ENCODE results near the gene RAMP3.

RAMP3 gene

DNA sequence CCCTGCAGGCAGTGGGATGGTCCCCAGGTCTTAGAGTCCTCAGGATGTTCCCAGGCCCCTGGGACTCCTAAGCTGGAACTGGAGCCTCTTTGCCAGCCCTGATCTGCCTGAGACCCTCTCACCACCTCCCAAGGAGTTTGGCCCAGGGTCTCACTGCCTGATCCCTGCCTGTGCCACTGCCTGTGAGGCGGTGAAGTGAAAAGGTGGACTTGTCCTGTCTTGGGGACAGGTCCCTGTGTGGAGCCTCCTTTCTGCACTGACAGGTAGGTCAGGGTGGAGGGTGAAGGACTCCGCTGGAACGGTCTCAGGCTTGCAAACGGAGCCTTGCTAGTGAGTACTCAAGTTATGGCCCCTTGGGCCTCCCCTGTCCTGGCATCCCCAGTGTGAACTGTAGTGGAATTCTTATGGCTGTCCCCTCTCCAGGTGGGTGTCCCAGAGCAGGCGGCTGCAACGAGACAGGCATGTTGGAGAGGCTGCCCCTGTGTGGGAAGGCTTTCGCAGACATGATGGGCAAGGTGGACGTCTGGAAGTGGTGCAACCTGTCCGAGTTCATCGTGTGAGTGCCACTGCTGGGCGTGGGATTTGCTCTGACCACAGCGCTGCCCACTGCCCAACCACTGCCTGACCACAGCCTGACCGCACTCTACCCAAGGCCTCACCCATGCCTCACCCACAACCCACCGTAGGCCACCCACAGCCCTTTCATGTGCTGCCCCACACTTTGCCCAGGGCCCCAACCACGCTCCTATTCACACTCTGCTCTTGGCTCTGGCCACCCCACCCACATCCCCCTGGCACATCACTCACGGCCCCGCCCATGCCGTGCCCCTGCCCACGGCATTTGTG, 19.5 kb downstream of the RAMP3 start:
- DNase-seq (ENCODE audit: extremely low spot score, insufficient read length, low read depth) (no peak), FAIRE-seq (no peak)

DNA sequence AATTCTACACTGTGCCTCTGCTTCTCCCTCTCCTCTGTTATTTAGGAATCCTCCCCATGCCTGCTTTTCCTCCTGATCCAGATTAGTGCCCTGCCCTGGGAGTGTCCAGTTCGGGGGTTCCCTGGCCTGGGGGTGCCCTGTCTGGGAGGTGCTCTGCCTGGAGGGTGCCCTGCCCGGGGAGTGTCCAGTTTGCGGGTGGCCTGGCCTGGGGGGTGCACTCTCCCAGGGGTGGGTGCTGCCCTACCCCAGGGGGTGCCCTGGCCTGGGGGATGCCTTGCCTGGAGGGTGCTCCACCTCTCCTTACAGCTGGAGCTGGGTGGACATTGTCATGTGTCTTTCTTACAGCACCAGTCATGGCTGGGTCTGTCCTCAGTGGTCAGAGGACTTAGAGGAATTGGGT, 20.2 kb downstream of the RAMP3 start:
- DNase-seq (ENCODE audit: extremely low spot score, insufficient read length, low read depth) (no peak), FAIRE-seq (no peak)

DNA sequence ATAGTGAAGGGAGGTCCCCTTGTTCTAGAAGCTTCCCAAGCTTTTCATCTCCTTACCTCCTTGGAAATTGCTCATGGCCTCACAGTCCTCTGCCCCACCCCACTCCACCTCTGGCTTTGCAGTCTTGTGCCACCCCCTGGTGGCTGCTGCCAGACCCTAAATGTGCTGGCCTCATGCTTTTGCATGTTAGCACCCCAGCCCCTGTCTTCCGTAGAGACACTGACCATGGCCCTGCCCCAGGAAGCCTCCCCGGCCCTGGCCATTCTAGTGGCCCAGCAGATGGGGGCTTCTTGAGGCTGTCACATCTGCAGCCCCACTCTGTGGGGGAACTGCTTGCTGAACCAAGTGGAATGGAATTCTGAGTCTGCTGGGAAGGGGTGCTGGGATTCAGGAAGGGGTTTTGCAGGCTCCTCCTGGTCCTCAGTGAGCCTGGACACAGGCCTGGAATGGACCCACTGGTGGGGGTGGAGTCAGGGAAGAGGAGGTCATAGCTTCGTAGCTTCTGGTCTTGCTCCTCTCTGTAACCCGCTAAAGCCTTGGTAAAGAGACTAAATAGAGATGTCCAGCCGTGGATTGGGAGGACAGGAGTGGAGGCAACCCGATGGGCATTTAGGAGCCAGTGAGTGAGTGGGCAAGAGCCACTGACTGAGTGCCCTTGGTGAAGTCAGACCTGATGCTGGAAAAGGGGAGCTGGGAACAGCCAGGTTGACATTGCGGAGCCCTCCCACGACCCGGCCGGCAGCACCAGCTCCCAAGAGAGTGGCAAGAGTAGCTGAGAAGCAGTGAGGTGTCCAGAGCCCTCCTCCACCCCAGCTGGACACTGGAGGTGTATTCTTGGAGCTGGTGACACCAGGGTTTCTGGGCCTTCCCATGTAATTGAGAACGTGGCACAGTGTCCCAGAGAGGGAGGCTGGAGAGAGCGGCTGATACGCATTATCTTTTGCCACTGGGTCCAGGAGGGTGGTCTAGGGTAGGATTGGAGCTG, 20.9 kb downstream of the RAMP3 start:
- FAIRE-seq (no peak), DNase-seq (ENCODE audit: extremely low spot score, insufficient read length, low read depth) (no peak)

DNA sequence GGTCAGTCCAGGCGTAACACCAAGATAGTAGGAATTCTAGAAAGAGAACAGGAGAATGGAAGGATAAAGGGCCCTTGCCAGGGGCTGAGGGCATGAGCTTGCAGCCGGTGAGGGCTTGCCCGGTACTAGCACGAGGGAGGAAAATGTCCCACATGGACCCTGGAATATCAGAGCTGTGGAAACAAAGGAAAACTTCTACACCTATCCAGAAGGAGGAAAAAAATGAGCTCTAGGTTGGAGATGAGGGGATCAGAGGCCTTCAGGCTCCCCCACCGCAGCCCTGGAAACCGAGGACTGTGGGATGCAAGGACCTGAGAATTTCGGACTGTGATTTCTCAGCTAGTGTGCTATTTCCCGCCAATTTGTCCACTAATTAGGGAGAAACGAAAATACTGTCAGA, 22.1 kb downstream of the RAMP3 start:
- FAIRE-seq: no peak
- DNase-seq (ENCODE audit: extremely low spot score, insufficient read length, low read depth): no peak

DNA sequence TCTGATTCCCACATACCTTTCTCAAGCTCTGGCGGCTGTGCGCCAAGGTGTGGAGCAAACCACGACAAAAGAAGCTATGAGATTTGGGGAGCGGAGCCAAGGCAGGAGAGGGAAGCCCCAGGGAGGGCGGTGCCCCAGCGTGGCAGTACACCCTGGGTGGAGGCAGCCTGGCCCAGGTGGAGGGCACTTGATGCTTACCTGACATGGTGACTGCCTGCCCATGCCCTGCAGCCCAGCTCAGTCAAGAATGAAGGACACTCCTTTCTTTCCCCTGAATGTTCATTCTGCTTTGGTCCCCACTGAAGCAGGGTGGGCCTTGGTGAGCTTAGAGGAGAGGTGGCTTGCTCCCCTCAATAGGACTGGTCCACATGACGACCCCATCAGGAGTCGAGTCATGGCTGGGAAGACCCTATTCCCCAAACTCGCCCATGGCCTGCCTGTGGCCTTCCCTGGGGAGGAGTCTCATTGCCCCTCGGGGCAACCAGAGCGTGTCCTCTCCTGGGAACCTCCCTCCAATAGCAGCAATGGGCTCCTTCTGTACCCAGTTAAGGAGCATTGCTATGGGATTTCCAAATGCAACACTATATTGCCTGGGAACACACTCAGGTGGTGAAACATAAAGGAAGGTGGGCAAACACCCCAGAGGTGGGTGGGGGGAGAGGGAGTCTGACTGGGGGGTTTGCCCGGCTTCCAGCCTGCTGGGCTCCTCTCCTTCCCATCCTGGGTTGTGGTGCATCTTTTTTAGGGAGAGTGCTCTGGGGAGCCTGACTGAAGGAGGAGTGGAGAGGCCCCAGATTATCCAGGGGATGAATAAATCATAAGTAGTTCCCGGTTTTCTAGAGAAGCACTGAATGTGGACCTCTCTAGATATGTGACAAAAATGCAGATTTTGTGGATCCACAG, 22.7 kb downstream of the RAMP3 start:
- no peak for FAIRE-seq
- DNase-seq (ENCODE audit: extremely low spot score, insufficient read length, low read depth): no peak

DNA sequence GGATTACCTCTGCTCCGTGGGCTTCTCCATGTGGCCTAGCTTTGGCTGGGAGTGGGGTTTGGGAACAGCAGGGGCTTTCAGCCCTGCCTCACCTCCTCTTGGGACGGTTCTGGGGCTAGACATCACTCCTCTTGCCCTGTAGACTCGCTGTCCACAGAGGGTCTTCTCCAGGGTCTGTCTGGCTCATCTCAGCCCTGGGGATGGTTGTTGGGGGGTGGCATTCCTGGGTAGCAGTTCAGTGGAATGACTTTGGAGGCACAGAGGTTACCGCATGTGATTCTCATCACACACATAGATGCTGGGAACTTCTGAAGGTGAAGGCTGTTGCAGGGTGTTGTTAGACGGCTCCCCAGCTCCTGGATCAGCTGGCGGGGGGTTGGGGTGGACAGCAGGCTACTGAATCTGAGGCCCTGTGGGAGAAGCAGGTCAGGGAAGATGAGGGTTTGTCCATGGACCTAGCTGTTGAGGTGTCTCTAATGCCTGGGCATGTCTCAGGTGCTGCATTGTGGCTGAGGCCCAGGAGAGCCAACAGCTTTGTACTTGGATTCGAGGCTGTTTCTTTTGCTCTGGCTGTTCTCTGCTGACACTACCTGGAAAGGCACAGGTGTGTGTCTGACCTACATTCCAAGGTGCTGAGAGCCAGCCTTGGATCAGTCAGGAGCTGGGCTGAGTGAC, 23.8 kb downstream of the RAMP3 start:
- FAIRE-seq (no peak), DNase-seq (ENCODE audit: extremely low spot score, insufficient read length, low read depth) (no peak)

DNA sequence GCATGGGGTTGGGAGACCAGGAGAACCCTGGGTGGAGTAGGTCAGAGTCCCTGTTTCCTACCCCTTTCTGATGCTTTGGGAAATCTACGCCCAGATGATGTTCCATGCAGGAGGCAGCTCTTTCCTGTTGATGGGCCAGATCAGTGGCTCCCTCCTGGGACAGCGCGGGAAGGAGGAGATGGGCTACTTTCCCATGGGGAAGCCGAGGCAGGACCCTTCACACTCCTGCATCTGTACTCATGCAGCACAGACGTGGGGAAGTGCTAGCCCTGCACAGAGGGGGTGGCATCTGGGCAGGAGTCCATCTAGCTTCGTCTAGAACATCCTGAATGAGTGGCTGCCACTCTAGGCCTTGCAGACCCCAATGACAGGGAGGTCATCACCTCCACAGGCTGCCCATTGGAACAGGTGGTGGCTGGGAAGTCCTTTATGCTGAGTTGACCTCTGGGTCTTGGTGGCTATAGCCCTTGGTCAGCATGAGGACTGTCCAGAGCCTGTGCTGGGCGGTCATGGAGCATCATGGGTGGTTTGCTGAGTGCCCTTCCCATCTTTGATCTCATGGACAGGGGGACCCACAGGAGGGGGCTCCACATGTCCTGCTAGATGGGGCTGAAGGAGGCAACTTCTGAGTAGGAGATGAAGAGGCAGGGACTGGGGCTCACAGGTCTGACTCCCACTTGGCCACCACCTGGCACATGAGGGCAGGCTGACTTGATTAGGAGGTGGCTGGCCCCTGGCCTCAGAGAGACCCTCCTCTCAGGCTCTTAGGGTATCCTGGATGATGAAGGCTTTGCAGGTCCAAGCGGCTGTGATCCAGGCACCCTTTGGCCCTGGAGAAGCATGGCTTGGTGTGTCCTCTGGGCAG, 24.6 kb downstream of the RAMP3 start:
- FAIRE-seq: no peak
- no peak for DNase-seq (ENCODE audit: extremely low spot score, insufficient read length, low read depth)

DNA sequence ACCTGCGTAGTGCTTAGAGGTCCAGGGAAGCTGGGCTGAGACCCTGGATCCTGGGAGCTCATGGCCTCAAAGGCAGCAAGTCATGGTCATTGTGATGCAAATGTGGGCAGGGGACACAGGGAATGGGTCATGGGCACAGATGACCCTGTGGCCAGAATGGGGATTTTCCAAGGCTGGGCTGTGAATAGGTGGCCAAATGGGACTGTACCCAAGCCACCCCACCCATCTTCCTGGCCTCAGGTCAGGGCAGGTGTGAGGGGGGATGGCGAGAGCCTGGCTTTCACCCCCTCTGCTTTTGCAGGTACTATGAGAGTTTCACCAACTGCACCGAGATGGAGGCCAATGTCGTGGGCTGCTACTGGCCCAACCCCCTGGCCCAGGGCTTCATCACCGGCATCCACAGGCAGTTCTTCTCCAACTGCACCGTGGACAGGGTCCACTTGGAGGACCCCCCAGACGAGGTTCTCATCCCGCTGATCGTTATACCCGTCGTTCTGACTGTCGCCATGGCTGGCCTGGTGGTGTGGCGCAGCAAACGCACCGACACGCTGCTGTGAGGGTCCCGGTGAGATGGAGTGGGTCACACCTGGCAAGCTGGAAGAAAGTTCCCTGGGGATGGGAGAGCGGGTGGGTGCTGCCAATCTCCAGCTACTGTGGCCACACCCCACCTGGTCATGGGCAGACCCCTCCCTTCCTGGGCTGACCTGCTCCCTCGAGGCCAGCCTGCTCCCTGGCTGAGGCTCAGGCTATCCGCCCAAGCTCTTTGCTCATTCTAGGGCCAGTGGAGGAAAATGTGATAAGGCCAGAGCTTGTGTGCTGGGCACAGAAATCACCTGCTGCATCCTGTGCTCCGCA, 25.5 kb downstream of the RAMP3 start:
- DNase-seq (ENCODE audit: extremely low spot score, insufficient read length, low read depth) (no peak), FAIRE-seq (no peak)

DNA sequence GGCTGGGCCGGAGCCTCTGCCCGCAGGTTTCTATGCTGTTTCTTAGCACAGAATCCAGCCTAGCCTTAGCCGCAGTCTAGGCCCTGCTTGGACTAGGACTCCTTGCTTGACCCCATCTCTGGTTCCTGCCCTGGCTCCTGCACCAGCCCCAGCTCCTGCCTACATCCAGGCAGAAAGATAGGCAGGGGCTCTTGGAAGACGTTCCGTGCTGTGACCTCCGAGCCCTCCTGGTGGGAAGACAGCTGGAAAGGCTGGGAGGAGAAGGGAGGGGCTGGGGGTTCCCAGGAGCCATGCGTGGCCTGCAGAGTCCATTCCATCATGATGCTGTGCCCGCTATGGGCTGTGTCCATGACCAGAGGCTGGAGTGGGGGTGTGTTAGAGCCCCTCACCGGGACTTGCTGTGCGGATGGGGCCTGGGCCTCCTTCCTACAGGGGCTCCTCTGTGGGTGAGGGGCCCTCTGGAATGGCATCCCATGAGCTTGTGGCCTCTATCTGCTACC, 26.2 kb downstream of the RAMP3 start:
- no peak for DNase-seq (ENCODE audit: extremely low spot score, insufficient read length, low read depth)
- FAIRE-seq: no peak

DNA sequence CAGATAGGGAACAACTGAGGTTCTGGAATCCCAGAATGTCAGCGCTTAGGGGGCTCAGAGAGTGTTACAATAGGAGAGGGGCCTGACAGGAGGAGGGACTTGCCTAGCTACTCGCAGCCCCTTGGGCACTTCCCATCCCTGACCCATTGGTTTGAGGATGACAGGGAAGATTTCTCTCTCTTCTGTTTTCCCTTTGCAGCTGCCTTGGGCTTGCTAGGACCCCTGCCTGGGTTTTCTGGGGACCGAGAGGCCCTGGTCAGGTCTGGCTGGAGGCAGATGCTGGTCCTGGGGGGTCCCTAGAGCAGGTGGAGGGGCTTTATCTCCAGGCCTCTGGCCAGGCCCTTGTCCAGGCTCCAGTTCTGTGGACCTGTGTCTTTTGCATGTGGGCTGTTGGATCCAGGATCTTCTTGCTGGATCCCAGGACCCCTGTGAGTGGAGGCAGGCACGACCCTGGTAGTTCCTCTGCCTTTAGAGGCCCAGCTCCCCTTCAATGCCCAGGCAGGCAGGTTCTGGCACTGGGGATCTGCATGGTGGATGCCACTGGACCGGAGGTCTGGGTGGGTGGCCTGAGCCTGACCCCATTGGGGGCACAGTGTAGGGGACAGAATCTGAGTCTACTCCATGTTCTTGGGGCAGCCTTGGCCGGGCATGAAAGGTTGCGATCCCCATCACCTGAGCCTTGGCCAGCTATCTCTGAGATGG, 26.9 kb downstream of the RAMP3 start:
- DNase-seq (ENCODE audit: extremely low spot score, insufficient read length, low read depth): no peak
- no peak for FAIRE-seq

DNA sequence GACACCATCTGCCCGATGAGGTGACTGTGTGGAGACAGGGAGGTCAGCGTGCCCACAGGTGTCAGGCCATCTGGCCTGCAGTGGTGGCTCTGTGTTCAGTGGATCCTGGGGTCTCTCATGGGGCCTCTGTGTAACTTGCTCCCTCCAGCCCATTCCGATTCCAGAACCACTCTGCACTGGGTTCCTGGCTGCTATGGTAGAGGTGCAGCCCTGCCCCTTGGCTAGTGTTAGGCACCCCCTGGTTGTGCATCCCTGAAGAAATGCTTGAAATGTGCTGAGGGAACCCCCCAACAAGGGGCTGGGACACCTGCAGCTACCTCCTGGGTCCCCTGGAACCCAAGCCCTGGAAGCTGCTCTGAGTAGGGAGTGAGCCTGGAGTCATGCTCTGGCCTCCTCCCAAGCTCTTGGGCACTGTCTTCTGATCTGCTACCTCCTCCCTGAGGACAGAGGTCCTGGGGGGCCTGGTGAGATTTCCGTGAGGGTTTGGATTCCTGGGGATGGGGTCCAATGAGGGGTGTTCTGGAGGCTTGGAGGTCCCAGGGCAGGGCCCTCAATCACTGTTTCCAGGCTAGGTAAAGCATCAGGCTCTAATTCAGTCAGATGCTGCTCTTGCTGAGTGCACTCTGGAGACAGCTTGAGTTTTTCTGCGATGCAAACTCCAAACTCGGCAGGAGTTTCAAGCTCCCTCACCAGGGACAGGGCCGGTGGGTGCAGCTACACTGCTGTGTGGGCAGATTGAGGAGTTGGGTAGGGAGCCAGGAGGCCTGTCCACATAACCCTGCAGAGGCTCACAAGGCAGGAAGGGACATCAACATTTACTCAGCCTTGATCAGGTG, 27.7 kb downstream of the RAMP3 start:
- DNase-seq (ENCODE audit: extremely low spot score, insufficient read length, low read depth) (no peak), FAIRE-seq (no peak)

DNA sequence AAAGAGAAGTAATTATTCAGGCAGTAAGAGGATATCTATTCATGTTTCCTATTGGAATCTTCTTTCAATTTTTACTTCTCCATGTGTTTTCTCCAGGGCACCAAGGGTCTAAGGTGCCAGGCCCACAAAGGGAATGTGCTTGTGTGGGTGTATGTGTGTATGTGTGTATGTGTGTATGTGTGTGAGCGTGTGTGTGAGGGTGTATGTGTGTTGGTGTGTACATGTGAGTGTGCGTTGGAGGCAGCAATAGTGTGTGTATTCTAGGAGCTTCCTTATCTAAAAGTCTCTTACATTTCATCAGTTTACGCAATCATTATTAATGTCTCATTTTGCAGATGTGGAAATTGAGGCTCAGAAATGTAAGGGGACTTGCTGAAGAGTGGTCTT, 28.3 kb downstream of the RAMP3 start:
- no peak for FAIRE-seq
- no peak for DNase-seq (ENCODE audit: extremely low spot score, insufficient read length, low read depth)

DNA sequence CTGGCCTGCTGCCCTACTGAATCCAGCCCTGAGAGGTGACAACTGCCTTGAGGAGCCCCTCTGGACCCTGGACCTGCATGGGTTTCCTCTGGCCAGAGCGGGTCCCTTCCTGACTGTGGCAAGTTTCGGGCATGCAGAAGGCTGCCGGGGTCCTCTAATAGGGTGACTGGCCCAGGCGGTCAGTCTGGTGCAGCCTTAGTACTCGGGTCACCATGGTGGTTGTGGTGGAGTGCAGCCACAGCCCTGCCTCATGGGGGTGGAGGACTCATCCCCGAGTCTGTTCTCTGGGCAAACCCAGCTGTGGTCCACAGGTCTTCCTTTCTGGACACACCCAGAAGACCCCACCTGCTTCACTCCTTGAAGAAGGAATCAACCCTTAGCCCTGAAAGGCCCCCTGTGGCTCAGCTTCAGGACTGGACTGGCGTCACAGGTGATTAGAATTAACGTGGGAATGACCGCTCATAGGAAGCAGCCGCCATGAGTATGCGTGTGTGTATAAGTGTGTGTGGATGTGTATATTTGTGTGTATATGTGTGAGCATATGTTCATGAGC, 28.7 kb downstream of the RAMP3 start:
- FAIRE-seq (no peak), DNase-seq (ENCODE audit: extremely low spot score, insufficient read length, low read depth) (no peak)

DNA sequence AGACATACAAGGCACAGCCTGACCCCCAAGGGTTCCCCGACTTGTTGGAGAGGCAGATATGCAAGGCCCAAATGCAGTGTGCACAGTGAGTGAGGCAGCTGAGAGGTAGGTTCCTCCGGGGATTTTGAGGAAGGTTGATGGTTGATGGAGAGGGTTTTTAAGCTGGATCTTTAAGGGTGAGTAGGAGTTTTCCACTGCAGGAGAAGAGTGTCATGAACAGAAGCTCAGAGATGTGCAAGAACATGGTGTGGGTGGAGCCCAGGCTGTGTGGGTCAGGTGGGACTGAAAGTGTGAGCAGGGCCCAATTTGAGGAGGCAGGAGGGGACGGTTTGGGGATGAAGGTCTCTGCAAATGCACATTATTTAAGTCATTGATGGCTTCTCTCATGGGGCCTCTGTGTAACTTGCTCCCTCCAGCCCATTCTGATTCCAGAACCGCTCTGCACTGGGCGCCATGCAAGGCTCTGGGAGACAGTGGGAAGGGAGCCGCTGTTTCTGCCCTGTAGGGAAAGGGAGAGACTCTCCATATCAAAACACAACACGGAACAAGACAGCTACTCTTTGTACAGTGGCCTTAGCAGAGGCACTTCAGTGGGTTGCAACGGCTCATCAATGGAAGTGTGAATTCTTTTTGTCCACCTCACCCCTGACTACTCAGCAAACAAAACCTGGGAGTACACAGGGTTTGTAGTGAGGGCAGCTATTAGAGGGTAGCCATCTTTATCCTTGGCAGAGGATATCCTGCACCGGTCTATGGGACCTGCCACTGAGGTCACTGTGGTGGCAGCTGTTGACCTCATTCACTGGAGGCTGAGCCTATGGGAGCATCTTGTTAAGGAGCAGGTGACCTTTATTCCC, 29.7 kb downstream of the RAMP3 start:
- FAIRE-seq: no peak
- no peak for DNase-seq (ENCODE audit: extremely low spot score, insufficient read length, low read depth)

DNA sequence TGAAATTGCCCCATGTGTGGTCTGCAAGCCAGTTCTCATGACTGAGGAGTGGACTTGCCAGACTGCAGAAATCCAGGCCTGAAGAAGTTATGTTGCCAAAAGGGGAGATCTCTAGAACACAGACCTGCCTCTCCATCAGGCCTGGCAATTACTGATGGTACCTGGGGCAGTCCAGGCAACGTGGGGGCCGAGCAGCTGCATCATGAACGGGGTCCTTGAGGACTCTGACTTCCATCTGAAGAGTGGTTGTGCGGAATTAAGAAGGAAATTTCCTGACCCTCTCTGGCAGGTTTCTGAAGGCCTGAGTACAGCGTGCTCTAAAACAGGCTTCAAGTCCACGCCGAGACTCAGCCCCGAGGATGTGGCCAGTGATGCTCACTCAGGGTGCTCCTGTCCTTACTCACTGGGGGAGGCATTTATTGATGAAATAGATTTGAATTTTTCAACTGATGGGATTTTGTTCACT, 30.4 kb downstream of the RAMP3 start:
- DNase-seq (ENCODE audit: extremely low spot score, insufficient read length, low read depth) (no peak), FAIRE-seq (no peak)

Measured in GM18507 (cell line).